HL-60 (cell line): Measurements from ENCODE around the gene DENND6B.

ENCODE experiments used
- GABPA ChIP-seq: IDR thresholded peaks from 2 replicates; pipeline ENCODE4 v1.6.1; 2012; ENCODE audit warnings: low read depth
- POLR2AphosphoS5 ChIP-seq: IDR thresholded peaks from 2 replicates; pipeline ENCODE4 v1.6.1; 2012; ENCODE audit warnings: low read depth
- TF ChIP-seq, protein P1 (sequence below): IDR thresholded peaks from 2 replicates; pipeline ENCODE4 v1.6.1; 2012; ENCODE audit warnings: low read depth; ENCODE audit not compliant: insufficient replicate concordance
- TF ChIP-seq, protein P2 (sequence below): IDR thresholded peaks from one replicate; pipeline ENCODE4 v1.5.1; 2011; ENCODE audit warnings: low read length, control low read depth, inconsistent platforms; ENCODE audit not compliant: insufficient read depth

GRCh38 chr22:50298266-50298637, 28.6 kb downstream of the DENND6B start:
- TF ChIP-seq, protein P1, sequence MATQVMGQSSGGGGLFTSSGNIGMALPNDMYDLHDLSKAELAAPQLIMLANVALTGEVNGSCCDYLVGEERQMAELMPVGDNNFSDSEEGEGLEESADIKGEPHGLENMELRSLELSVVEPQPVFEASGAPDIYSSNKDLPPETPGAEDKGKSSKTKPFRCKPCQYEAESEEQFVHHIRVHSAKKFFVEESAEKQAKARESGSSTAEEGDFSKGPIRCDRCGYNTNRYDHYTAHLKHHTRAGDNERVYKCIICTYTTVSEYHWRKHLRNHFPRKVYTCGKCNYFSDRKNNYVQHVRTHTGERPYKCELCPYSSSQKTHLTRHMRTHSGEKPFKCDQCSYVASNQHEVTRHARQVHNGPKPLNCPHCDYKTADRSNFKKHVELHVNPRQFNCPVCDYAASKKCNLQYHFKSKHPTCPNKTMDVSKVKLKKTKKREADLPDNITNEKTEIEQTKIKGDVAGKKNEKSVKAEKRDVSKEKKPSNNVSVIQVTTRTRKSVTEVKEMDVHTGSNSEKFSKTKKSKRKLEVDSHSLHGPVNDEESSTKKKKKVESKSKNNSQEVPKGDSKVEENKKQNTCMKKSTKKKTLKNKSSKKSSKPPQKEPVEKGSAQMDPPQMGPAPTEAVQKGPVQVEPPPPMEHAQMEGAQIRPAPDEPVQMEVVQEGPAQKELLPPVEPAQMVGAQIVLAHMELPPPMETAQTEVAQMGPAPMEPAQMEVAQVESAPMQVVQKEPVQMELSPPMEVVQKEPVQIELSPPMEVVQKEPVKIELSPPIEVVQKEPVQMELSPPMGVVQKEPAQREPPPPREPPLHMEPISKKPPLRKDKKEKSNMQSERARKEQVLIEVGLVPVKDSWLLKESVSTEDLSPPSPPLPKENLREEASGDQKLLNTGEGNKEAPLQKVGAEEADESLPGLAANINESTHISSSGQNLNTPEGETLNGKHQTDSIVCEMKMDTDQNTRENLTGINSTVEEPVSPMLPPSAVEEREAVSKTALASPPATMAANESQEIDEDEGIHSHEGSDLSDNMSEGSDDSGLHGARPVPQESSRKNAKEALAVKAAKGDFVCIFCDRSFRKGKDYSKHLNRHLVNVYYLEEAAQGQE, result no peak
- TF ChIP-seq, protein P2, sequence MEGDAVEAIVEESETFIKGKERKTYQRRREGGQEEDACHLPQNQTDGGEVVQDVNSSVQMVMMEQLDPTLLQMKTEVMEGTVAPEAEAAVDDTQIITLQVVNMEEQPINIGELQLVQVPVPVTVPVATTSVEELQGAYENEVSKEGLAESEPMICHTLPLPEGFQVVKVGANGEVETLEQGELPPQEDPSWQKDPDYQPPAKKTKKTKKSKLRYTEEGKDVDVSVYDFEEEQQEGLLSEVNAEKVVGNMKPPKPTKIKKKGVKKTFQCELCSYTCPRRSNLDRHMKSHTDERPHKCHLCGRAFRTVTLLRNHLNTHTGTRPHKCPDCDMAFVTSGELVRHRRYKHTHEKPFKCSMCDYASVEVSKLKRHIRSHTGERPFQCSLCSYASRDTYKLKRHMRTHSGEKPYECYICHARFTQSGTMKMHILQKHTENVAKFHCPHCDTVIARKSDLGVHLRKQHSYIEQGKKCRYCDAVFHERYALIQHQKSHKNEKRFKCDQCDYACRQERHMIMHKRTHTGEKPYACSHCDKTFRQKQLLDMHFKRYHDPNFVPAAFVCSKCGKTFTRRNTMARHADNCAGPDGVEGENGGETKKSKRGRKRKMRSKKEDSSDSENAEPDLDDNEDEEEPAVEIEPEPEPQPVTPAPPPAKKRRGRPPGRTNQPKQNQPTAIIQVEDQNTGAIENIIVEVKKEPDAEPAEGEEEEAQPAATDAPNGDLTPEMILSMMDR, result no peak
- no peak for TF ChIP-seq GABPA
- TF ChIP-seq POLR2AphosphoS5, result no peak
